ENCODE measurements around the gene GEMIN2. TPM values are rescaled to one million over a fixed set of nuclear protein-coding genes. Genes with fewer than 3 reads are reported as not detected.
"Not testable (repeated sequence)": the region's sequence is repeated elsewhere in the genome, so short reads cannot be mapped to it uniquely, and the experiment has no call there.

GEMIN2 gene
- total RNA-seq, 1 donor from 2014 or later, result 24.3 TPM

DNA sequence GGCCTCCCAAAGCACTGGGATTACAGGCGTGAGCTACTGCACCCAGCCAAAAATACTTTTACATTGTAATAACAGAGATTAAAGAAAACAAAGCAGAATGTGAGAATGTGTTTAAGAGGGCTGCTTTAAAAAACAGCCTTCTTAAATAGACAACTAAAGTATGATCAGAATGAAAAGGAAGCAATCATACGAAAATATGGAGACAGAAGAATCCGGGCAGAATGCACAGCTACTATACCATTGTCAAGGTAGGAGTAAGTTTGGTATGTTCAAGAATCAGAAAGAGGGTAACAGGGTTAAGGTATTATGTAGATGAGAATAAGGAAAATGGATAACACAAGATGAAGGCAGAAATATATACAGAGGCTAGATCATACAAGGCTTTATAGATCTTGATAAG lies 19.6 kb upstream of the GEMIN2 start:
- H3K36me3 Mint-ChIP-seq (ENCODE audit: insufficient read depth), result peaks cover 26% of the 10 kb centered on the region
- peak overlapping the region; percentile 5 for H3K27ac Mint-ChIP-seq
- no peak for DNase-seq (ENCODE audit: low spot score, unreplicated experiment)
- H3K9me3 Mint-ChIP-seq (ENCODE audit: low read depth), result no peaks in the 10 kb centered on the region
- no peak overlapping the region for H3K4me3 Mint-ChIP-seq (ENCODE audit: low read depth)
- peaks cover 2% of the 10 kb centered on the region for H3K4me1 Mint-ChIP-seq (ENCODE audit: low read depth)
- no peaks in the 10 kb centered on the region for H3K27me3 Mint-ChIP-seq
- TF ChIP-seq, protein P1, sequence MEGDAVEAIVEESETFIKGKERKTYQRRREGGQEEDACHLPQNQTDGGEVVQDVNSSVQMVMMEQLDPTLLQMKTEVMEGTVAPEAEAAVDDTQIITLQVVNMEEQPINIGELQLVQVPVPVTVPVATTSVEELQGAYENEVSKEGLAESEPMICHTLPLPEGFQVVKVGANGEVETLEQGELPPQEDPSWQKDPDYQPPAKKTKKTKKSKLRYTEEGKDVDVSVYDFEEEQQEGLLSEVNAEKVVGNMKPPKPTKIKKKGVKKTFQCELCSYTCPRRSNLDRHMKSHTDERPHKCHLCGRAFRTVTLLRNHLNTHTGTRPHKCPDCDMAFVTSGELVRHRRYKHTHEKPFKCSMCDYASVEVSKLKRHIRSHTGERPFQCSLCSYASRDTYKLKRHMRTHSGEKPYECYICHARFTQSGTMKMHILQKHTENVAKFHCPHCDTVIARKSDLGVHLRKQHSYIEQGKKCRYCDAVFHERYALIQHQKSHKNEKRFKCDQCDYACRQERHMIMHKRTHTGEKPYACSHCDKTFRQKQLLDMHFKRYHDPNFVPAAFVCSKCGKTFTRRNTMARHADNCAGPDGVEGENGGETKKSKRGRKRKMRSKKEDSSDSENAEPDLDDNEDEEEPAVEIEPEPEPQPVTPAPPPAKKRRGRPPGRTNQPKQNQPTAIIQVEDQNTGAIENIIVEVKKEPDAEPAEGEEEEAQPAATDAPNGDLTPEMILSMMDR (IDR thresholded peaks at IDR 0.05; ENCODE audit: unreplicated experiment), result no peak

DNA sequence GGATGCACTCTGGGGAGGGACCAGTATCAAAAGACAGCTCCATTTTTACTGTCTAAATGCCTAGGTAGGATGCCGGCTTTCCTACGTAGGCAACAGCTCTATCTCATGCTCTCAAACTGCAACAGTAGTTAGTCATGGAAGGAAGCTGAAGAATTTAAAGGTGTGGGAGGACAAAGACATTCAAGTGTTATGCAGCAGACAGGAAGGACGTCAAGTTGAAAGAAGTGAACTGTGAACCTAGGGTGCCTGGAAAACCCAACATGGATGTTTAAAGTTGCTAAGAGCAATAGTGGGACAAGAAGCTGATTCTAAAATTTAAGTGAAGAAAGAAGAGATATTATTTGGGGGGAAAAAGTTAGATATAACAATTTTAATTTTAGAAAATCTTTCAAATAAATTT lies 17.0 kb upstream of the GEMIN2 start:
- peaks cover 12% of the 10 kb centered on the region for H3K4me1 Mint-ChIP-seq (ENCODE audit: low read depth)
- TF ChIP-seq, protein P1 (IDR thresholded peaks at IDR 0.05; ENCODE audit: unreplicated experiment), result no peak
- peak overlapping the region; percentile 8 for H3K27ac Mint-ChIP-seq
- H3K9me3 Mint-ChIP-seq (ENCODE audit: low read depth), result no peaks in the 10 kb centered on the region
- DNase-seq (ENCODE audit: low spot score, unreplicated experiment), result no peak
- no peaks in the 10 kb centered on the region for H3K27me3 Mint-ChIP-seq
- peaks cover 14% of the 10 kb centered on the region for H3K36me3 Mint-ChIP-seq (ENCODE audit: insufficient read depth)
- no peak overlapping the region for H3K4me3 Mint-ChIP-seq (ENCODE audit: low read depth)

DNA sequence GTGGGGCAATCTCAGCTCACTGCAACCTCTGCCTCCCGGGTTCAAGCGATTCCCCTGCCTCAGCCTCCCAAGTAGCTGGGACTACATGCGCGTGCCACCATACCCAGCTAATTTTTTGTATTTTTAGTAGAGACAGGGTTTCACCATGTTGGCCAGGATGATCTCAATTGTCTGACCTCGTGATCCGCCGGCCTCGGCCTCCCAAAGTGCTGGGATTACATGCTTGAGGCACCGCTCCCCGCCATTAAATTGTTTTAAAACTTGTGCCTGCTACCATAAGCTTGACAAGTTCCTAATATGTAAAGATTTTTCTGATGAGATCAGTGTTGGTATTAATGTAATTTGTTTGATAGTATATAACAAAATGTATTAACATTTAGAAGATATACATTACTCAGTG lies 14.9 kb upstream of the GEMIN2 start:
- H3K27me3 Mint-ChIP-seq; DNase-seq (ENCODE audit: low spot score, unreplicated experiment); H3K4me3 Mint-ChIP-seq (ENCODE audit: low read depth); H3K9me3 Mint-ChIP-seq (ENCODE audit: low read depth); H3K27ac Mint-ChIP-seq: not testable (repeated sequence)
- peaks cover 20% of the 10 kb centered on the region for H3K4me1 Mint-ChIP-seq (ENCODE audit: low read depth)
- peaks cover 11% of the 10 kb centered on the region for H3K36me3 Mint-ChIP-seq (ENCODE audit: insufficient read depth)

DNA sequence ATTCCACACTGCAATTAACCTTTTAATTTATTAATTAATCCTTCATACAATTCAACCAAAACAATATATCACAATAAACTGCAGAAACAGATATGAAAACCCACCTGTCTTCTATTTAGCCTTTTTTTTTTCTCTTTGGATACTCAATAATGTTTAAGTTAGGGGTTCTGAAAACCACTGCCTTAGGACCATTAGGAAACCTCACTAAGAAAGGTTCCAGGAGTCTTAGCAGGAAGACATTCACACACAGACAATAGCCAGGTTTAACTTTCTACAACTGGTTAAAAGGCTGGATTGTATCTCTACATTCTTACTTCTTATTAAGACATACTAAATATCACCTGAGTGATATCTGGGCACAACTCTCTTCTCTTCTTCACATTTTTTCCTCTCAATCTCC lies 14.4 kb upstream of the GEMIN2 start:
- H3K27ac Mint-ChIP-seq, result peak overlapping the region; percentile 29
- TF ChIP-seq, protein P1 (IDR thresholded peaks at IDR 0.05; ENCODE audit: unreplicated experiment), result no peak
- DNase-seq (ENCODE audit: low spot score, unreplicated experiment), result no peak
- peaks cover 6% of the 10 kb centered on the region for H3K36me3 Mint-ChIP-seq (ENCODE audit: insufficient read depth)
- H3K9me3 Mint-ChIP-seq (ENCODE audit: low read depth), result no peaks in the 10 kb centered on the region
- peak overlapping the region; percentile 15 for H3K4me3 Mint-ChIP-seq (ENCODE audit: low read depth)
- H3K27me3 Mint-ChIP-seq, result no peaks in the 10 kb centered on the region
- peaks cover 20% of the 10 kb centered on the region for H3K4me1 Mint-ChIP-seq (ENCODE audit: low read depth)

DNA sequence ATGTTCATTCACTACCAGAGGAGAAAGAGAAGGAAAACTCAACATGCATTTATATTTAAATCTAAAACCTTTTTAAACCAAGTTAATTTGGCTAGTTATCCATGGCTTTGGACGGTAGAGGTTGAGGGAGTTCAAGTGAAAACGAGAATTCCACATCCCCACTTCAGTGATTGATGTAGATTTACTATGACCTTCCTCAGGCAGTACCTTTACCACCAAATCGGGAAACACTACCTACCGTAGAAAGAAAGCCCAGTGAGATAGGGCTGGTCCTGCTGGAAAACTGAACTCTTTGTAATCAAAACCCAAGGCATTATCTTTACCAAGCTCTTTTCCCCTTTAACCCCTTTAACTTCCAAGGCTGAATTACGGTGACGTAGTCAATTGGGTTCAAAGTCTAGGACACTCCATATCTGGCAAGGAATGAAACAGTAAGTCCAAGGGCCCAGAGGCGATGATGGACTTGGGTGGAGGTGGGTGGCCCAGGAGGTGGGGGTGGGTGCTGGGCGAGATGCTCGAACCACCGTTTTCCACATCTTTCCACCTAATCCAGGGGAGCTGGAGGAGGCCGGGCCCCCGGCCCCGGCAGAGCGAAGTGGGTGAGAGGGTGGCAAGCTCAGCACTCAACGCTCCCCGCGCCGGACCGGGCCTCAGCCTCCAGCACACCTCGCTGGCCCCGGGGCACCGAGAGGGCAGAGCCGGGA lies 11.7 kb upstream of the GEMIN2 start:
- Mint-ChIP-seq H3K27me3 (no peaks in the 10 kb centered on the region), H3K4me1 (ENCODE audit: low read depth) (peaks cover 20% of the 10 kb centered on the region), H3K27ac (peak overlapping the region; percentile 98), H3K36me3 (ENCODE audit: insufficient read depth) (peaks cover 3% of the 10 kb centered on the region), H3K9me3 (ENCODE audit: low read depth) (no peaks in the 10 kb centered on the region), H3K4me3 (ENCODE audit: low read depth) (peak overlapping the region; percentile 90)
- TF ChIP-seq, protein P1 (IDR thresholded peaks at IDR 0.05; ENCODE audit: unreplicated experiment), result no peak
- DNase-seq (ENCODE audit: low spot score, unreplicated experiment), result no peak

Data from progenitor cell of endocrine pancreas (in vitro differentiated cells).